A549 (cell line): ENCODE results near the gene SURF2.

Experiments
- CBX8 ChIP-seq: fragments of 200-600 bp; sonication (generic); IDR thresholded peaks from 2 replicates; pipeline ENCODE4 v1.6.1; 2016
- CEBPB ChIP-seq, 2 experiments: fragments of >200 bp in 1 of 2; sonication (Bioruptor Twin) in 1 of 2; formaldehyde crosslinking in 1 of 2; IDR thresholded peaks; 2 replicates each; pipeline ENCODE4 v1.6.1; 2012 to 2016
- CHD2 ChIP-seq: fragments of 150-350 bp; IDR thresholded peaks from 2 replicates; pipeline ENCODE4 v1.6.1; 2014; ENCODE audit warnings: low read length; ENCODE audit not compliant: partially characterized antibody
- CTCF ChIP-seq: fragments of >200 bp; sonication (Bioruptor Twin); formaldehyde crosslinking; IDR thresholded peaks from 3 replicates; pipeline ENCODE4 v1.5.1; 2016
- EP300 ChIP-seq, 2 experiments: fragments of >200 bp; sonication (Bioruptor Twin); formaldehyde crosslinking; IDR thresholded peaks; 2 replicates in 1 of 2; 3 replicates in 1 of 2; pipeline ENCODE4 v1.6.1; 2016 to 2017
- ESRRA ChIP-seq: fragments of 150-350 bp; IDR thresholded peaks from 2 replicates; pipeline ENCODE4 v1.6.1; 2014; ENCODE audit warnings: mild to moderate bottlenecking, low read length, borderline replicate concordance
- JUN ChIP-seq, 2 experiments: fragments of >200 bp; sonication (Bioruptor Twin); formaldehyde crosslinking; IDR thresholded peaks; 2 replicates in 1 of 2; 3 replicates in 1 of 2; pipeline ENCODE4 v1.6.1; 2016 to 2017
- MAZ ChIP-seq: fragments of 150-350 bp; IDR thresholded peaks from 2 replicates; pipeline ENCODE4 v1.6.1; 2014; ENCODE audit warnings: antibody characterized with exemption, low read depth, low read length, borderline replicate concordance
- PHF8 ChIP-seq: fragments of 200-600 bp; sonication (generic); IDR thresholded peaks from 2 replicates; pipeline ENCODE4 v1.6.1; 2016; ENCODE audit warnings: low read depth, mild to moderate bottlenecking, antibody characterized with exemption, moderate library complexity, borderline replicate concordance
- TF ChIP-seq, protein P1 (sequence below): fragments of >200 bp; sonication (Bioruptor Twin); formaldehyde crosslinking; IDR thresholded peaks from 2 replicates; pipeline ENCODE4 v1.6.1; 2016

- TF ChIP-seq CTCF (no peak), MAZ (no peak), JUN (IDR thresholded peaks at IDR 0.05) (no peak), CEBPB (IDR thresholded peaks at IDR 0.05) (no peak), CBX8 (no peak), EP300 (IDR thresholded peaks at IDR 0.05) (no peak), ESRRA (no peak), CHD2 (no peak), PHF8 (no peak)
- TF ChIP-seq, protein P1, sequence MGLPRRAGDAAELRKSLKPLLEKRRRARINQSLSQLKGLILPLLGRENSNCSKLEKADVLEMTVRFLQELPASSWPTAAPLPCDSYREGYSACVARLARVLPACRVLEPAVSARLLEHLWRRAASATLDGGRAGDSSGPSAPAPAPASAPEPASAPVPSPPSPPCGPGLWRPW: no peak
Measured at GRCh38 chr9:133380734-133381133, 24.4 kb downstream of the SURF2 start.
